GM13977 (cell line): Measurements from ENCODE around the gene KIAA1217.

Experiments used
- DNase-seq: peaks from one replicate; pipeline ENCODE4 v3.0.0; 2012; ENCODE audit warnings: low spot score
- CTCF ChIP-seq: IDR thresholded peaks from 2 replicates; pipeline ENCODE4 v1.5.1; 2012; ENCODE audit warnings: mild to moderate bottlenecking, control low read depth; ENCODE audit not compliant: insufficient read depth; ENCODE audit errors: extremely low read depth, missing control alignments
- in situ Hi-C: fragments of 300-500 bp; cut with MboI; formaldehyde crosslinking; loops from one replicate; pipeline ENCODE4 v1.12.0; 2022; ENCODE audit warnings: low sequenced_read_pairs, low pct_unique_long_range_greater_than_20kb, mixed read lengths, inconsistent platforms; ENCODE audit not compliant: unreplicated experiment

The KIAA1217 gene

GRCh38 chr10:24383681-24384106, 174.8 kb downstream of the KIAA1217 start:
- peak; percentile 74 for DNase-seq

GRCh38 chr10:24384954-24385353, 176.0 kb downstream of the KIAA1217 start:
- in situ Hi-C loops, result no loop called here
- DNase-seq, result no peak
- TF ChIP-seq CTCF, result no peak

More at GRCh38 chr10:24383681-24384106, 174.8 kb downstream of the KIAA1217 start:
- peak; percentile 52 for TF ChIP-seq CTCF
- in situ Hi-C loops, result no loop called here

- in situ Hi-C loops, result no loop called here
- TF ChIP-seq CTCF, result no peak
- DNase-seq, result no peak
Observed at GRCh38 chr10:24385776-24386175, 176.8 kb downstream of the KIAA1217 start.

- no peak for TF ChIP-seq CTCF
- DNase-seq, result no peak
- in situ Hi-C loops, result no loop called here
Observed at GRCh38 chr10:24390146-24390700, 181.3 kb downstream of the KIAA1217 start.

GRCh38 chr10:24390746-24391145, 181.8 kb downstream of the KIAA1217 start:
- TF ChIP-seq CTCF, result no peak
- in situ Hi-C loops, result no loop called here
- DNase-seq, result no peak

- in situ Hi-C loops, result no loop called here
- no peak for TF ChIP-seq CTCF
- no peak for DNase-seq
Observed at GRCh38 chr10:24393201-24393600, 184.3 kb downstream of the KIAA1217 start.
